ENCODE results near the gene LARGE1. TPM values are rescaled to one million over a fixed set of nuclear protein-coding genes. Genes with fewer than 3 reads are reported as not detected.

LARGE1 gene
- total and polyA plus RNA-seq, 2 donors (not counting 1 experiment from before 2014, with no cell fraction given): 14.1 to 19.2 TPM

- Histone ChIP-seq H3K9ac (ENCODE audit: insufficient read depth, low read length) (no peak overlapping the region), H3K79me2 (ENCODE audit: control insufficient read depth, insufficient read depth, low read length) (no peaks in the 10 kb centered on the region), H3K4me1 (ENCODE audit: control insufficient read depth, extremely low read depth, insufficient read depth, low read length) (no peaks in the 10 kb centered on the region)
These were observed 32.5 kb upstream of the LARGE1 start for GRCh38 chr22:33952776-33953175.

GRCh38 chr22:33940741-33941140 lies 20.5 kb upstream of the LARGE1 start:
- no peak for TF ChIP-seq CTCF (conservative IDR thresholded peaks at IDR 0.05 in 1 of 2, IDR thresholded peaks at IDR 0.05 in 1 of 2; ENCODE audit: low read depth in 1 of 2, low read length in 2 of 2)
- TF ChIP-seq EZH2 (IDR thresholded peaks at IDR 0.05; ENCODE audit: low read length, missing control alignments): no peak
- H3K4me3 ChIP-seq (replicated peaks in 1 of 4; ENCODE audit: control extremely low read depth in 1 of 4, insufficient read depth in 1 of 4, low read depth in 3 of 4, low read length in 4 of 4): no peak overlapping the region
- H3K27ac ChIP-seq (ENCODE audit: insufficient read depth, low read length): no peak overlapping the region
- H3K9ac ChIP-seq (ENCODE audit: insufficient read depth, low read length): no peak overlapping the region
- no peaks in the 10 kb centered on the region for H3K79me2 ChIP-seq (ENCODE audit: control insufficient read depth, insufficient read depth, low read length)
- no peaks in the 10 kb centered on the region for H3K4me1 ChIP-seq (ENCODE audit: control insufficient read depth, extremely low read depth, insufficient read depth, low read length)
- H3K27me3 ChIP-seq (ENCODE audit: control insufficient read depth, insufficient read depth, low read length): no peaks in the 10 kb centered on the region
- H3K36me3 ChIP-seq (ENCODE audit: control insufficient read depth, insufficient read depth, low read length): no peaks in the 10 kb centered on the region
- no peak for DNase-seq (ENCODE audit: low read depth in 2 of 2)
- H4K20me1 ChIP-seq (ENCODE audit: control insufficient read depth, extremely low read depth, insufficient read depth, low read length): no peaks in the 10 kb centered on the region
- H3K9me3 ChIP-seq (ENCODE audit: control insufficient read depth, insufficient read depth, low read depth, low read length): no peaks in the 10 kb centered on the region
- H3K4me2 ChIP-seq (ENCODE audit: extremely low read depth, insufficient read depth, low read length): no peak overlapping the region
- H2AFZ ChIP-seq (ENCODE audit: low read length): no peak overlapping the region

More at GRCh38 chr22:33952776-33953175, 32.5 kb upstream of the LARGE1 start:
- H3K9me3 ChIP-seq (ENCODE audit: control insufficient read depth, insufficient read depth, low read depth, low read length): no peaks in the 10 kb centered on the region
- no peaks in the 10 kb centered on the region for H3K27me3 ChIP-seq (ENCODE audit: control insufficient read depth, insufficient read depth, low read length)
- no peak overlapping the region for H3K4me2 ChIP-seq (ENCODE audit: extremely low read depth, insufficient read depth, low read length)
- H3K27ac ChIP-seq (ENCODE audit: insufficient read depth, low read length): no peak overlapping the region
- no peak for DNase-seq (ENCODE audit: low read depth in 2 of 2)
- H3K36me3 ChIP-seq (ENCODE audit: control insufficient read depth, insufficient read depth, low read length): no peaks in the 10 kb centered on the region
- TF ChIP-seq CTCF (conservative IDR thresholded peaks at IDR 0.05 in 1 of 2, IDR thresholded peaks at IDR 0.05 in 1 of 2; ENCODE audit: low read depth in 1 of 2, low read length in 2 of 2) (no peak), EZH2 (IDR thresholded peaks at IDR 0.05; ENCODE audit: low read length, missing control alignments) (no peak)
- H4K20me1 ChIP-seq (ENCODE audit: control insufficient read depth, extremely low read depth, insufficient read depth, low read length): no peaks in the 10 kb centered on the region
- no peak overlapping the region for H2AFZ ChIP-seq (ENCODE audit: low read length)
- H3K4me3 ChIP-seq (replicated peaks in 1 of 4; ENCODE audit: control extremely low read depth in 1 of 4, insufficient read depth in 1 of 4, low read depth in 3 of 4, low read length in 4 of 4): no peak overlapping the region

GRCh38 chr22:33932997-33933396 lies 12.7 kb upstream of the LARGE1 start:
- Histone ChIP-seq H3K27ac (ENCODE audit: insufficient read depth, low read length) (no peak overlapping the region), H3K79me2 (ENCODE audit: control insufficient read depth, insufficient read depth, low read length) (no peaks in the 10 kb centered on the region), H3K36me3 (ENCODE audit: control insufficient read depth, insufficient read depth, low read length) (no peaks in the 10 kb centered on the region), H3K9ac (ENCODE audit: insufficient read depth, low read length) (no peak overlapping the region), H3K4me1 (ENCODE audit: control insufficient read depth, extremely low read depth, insufficient read depth, low read length) (no peaks in the 10 kb centered on the region), H4K20me1 (ENCODE audit: control insufficient read depth, extremely low read depth, insufficient read depth, low read length) (no peaks in the 10 kb centered on the region), H3K27me3 (ENCODE audit: control insufficient read depth, insufficient read depth, low read length) (no peaks in the 10 kb centered on the region), H2AFZ (ENCODE audit: low read length) (no peak overlapping the region), H3K4me3 (replicated peaks in 1 of 4; ENCODE audit: control extremely low read depth in 1 of 4, insufficient read depth in 1 of 4, low read depth in 3 of 4, low read length in 4 of 4) (no peak overlapping the region), H3K4me2 (ENCODE audit: extremely low read depth, insufficient read depth, low read length) (no peak overlapping the region), H3K9me3 (ENCODE audit: control insufficient read depth, insufficient read depth, low read depth, low read length) (no peaks in the 10 kb centered on the region)
- DNase-seq (ENCODE audit: low read depth in 2 of 2): no peak
- TF ChIP-seq EZH2 (IDR thresholded peaks at IDR 0.05; ENCODE audit: low read length, missing control alignments): no peak
- no peak for TF ChIP-seq CTCF (conservative IDR thresholded peaks at IDR 0.05 in 1 of 2, IDR thresholded peaks at IDR 0.05 in 1 of 2; ENCODE audit: low read depth in 1 of 2, low read length in 2 of 2)

All from fibroblast of lung (primary cell).